Measurements from ENCODE around the gene CRYBA1.
A peak's percentile ranks its signal among the peaks of the same experiment; 100 is the strongest.

CRYBA1 gene

DNA sequence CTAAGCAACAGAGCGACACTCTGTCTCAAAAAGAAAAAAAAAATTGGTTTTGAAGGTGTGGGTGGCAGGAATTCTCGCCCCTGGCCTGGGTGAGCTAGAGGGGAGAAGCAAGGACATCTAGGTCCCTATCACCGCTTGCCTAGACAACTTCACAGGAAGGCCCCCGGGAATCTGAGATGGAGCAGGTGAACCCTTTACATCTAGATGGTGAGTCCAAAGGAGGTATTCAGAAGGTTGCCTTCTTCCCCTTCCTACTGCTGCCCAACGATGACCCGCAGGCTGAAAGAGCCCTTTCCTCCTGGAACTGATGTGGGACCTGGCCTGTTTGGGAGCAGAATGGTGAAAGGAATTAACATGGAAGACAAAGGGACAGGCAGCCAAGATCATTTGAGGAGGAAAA lies 1.3 kb upstream of the CRYBA1 start:
- no peak for DNase-seq (ENCODE audit: low read depth)
- no peak overlapping the region for H3K4me3 ChIP-seq (ENCODE audit: low read length)
- TF ChIP-seq, protein P1, sequence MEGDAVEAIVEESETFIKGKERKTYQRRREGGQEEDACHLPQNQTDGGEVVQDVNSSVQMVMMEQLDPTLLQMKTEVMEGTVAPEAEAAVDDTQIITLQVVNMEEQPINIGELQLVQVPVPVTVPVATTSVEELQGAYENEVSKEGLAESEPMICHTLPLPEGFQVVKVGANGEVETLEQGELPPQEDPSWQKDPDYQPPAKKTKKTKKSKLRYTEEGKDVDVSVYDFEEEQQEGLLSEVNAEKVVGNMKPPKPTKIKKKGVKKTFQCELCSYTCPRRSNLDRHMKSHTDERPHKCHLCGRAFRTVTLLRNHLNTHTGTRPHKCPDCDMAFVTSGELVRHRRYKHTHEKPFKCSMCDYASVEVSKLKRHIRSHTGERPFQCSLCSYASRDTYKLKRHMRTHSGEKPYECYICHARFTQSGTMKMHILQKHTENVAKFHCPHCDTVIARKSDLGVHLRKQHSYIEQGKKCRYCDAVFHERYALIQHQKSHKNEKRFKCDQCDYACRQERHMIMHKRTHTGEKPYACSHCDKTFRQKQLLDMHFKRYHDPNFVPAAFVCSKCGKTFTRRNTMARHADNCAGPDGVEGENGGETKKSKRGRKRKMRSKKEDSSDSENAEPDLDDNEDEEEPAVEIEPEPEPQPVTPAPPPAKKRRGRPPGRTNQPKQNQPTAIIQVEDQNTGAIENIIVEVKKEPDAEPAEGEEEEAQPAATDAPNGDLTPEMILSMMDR (IDR thresholded peaks at IDR 0.05; ENCODE audit: insufficient read depth, low read depth, low read length, missing control alignments): no peak

DNA sequence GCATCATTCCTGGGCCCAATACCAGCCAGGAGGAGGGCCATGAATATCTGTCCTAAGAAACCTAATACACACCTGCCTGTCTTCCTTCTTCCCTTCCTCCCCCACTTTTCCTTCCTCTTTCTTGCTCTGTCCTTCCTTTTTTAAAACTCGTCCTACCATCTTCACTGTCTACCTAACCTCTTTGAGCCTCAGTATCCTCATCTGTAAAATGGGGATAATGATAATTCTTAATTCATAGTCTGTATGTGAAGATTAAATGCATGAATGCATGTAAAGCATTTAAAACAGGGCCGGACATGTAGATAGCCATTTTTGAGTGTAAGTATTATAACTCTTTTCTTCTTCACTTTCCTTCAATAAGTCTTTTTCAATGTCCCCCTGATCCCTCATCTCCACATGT lies 560 bp downstream of the CRYBA1 start:
- TF ChIP-seq, protein P1 (IDR thresholded peaks at IDR 0.05; ENCODE audit: insufficient read depth, low read depth, low read length, missing control alignments): no peak
- no peak overlapping the region for H3K4me3 ChIP-seq (ENCODE audit: low read length)

DNA sequence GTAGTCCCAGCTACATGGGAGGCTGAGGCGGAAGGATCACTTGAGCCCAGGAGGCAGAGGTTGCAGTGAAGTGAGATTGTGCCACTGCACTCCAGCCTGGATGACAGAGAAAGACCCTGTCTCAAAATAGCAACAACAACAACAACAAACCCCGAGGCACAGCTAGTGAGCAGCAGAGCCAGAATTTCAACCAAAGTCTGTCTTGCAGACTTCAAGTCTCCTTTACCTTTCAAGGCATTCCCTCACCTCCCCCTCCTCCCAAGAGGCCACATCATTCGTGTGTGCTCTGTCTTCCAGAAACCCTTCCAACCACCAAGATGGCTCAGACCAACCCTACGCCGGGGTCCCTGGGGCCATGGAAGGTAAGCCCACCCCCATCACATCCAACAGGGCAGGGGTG lies 2.2 kb downstream of the CRYBA1 start:
- TF ChIP-seq, protein P1 (IDR thresholded peaks at IDR 0.05; ENCODE audit: insufficient read depth, low read depth, low read length, missing control alignments): no peak
- H3K4me3 ChIP-seq (ENCODE audit: low read length): no peak overlapping the region

More for the DNA sequence above, 560 bp downstream of the CRYBA1 start:
- no peak for DNase-seq (ENCODE audit: low read depth)

DNA sequence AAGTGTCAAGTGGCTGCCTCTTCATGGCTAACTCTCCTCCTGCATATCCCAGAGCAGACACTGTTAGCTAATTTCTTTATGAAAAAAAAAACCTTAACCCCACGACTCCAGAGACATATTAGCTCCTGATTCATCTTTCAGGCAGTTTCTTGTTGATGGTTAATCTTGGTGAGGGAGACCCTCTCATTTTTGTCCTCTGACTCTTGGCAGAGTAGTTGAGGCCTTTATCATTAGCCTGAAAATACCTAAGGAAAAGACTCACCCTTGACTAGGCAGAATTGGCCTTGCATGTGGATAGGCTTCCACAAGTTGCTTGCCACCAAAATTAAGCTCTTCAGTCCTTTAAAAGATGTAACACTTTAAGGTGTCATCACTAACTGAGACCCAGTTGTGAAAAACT lies 4.0 kb downstream of the CRYBA1 start:
- TF ChIP-seq, protein P1 (IDR thresholded peaks at IDR 0.05; ENCODE audit: insufficient read depth, low read depth, low read length, missing control alignments): no peak
- DNase-seq (ENCODE audit: low read depth): no peak
- no peak overlapping the region for H3K4me3 ChIP-seq (ENCODE audit: low read length)

More for the DNA sequence above, 2.2 kb downstream of the CRYBA1 start:
- no peak for DNase-seq (ENCODE audit: low read depth)

DNA sequence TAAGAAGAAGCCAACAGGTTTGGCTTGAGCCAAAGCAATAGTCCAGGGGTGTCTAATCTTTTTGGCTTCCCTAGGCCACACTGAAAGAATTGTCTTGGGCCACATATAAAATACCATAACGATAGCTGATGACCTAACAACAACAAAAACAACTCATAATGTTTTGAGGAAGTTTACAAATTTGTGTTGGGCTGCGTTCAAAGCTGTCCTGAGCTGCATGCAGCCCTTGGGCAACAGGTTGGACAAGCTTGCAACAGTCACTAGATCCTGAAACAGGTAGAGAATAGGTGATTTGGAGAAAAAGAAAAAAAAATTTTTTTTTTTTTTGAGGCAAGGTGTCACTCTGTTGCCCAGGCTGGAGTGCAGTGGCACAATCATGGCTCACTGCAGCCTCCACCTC lies 4.5 kb downstream of the CRYBA1 start:
- H3K4me3 ChIP-seq (ENCODE audit: low read length): no peak overlapping the region
- no peak for DNase-seq (ENCODE audit: low read depth)
- TF ChIP-seq, protein P1 (IDR thresholded peaks at IDR 0.05; ENCODE audit: insufficient read depth, low read depth, low read length, missing control alignments): no peak

DNA sequence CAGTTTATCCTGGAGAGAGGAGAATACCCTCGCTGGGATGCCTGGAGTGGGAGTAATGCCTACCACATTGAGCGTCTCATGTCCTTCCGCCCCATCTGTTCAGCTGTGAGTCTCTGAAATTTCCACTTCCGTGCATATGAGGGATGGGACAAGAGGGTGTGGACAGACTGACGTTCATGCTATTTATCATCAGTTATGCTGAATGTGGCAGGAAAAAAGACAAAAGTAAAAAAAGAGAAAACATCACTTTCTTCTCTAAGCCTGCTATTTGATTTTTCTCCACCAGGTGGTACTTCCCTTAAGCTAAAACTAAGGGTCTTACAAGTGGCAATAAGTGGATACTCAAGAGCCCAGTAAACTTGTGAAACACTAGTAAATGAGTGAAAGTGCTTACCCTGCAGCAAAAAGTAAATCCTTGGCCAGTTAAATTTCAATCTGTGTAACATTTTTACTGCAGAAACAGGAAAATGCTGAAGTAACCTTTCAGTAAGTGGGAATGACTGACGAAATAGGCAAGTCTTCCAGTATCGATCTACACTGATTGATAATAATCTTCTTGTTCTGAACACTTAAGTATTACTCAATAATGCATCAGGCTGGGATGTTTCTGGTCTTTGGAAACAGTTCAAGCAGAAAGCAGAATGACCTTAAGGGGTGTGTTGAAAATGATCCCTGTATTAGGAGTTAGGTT lies 5.6 kb downstream of the CRYBA1 start:
- TF ChIP-seq, protein P1 (IDR thresholded peaks at IDR 0.05; ENCODE audit: insufficient read depth, low read depth, low read length, missing control alignments): peak; percentile 7
- H3K4me3 ChIP-seq (ENCODE audit: low read length): no peak overlapping the region
- no peak for DNase-seq (ENCODE audit: low read depth)

DNA sequence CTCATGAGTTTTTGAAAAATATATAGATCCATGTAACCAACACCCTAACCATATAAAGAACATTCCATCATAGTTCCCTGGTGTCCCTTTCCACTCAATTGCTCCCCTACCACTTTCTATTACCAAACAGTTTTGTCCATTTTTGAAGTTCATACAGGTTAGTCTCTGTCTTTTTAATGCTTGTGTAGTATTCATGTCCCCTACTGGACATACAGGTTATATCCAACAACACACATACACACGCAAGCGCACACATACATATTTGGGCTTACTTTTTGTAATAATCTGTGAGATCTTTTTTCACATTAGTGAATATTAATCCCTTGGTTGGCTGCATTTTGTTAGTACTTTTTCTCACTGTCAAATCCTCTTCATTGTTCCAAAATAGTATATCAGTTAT lies 6.4 kb downstream of the CRYBA1 start:
- no peak for DNase-seq (ENCODE audit: low read depth)

More for the DNA sequence above, 6.4 kb downstream of the CRYBA1 start:
- TF ChIP-seq, protein P1 (IDR thresholded peaks at IDR 0.05; ENCODE audit: insufficient read depth, low read depth, low read length, missing control alignments): no peak
- no peak overlapping the region for H3K4me3 ChIP-seq (ENCODE audit: low read length)
